Activated gamma-delta T cell treated with anti-CD3 and anti-CD28 coated beads, Interleukin-2, amount 50 U/mL, for 16 hours (primary cell): ENCODE data around the gene AFF4.
"Not testable (repeated sequence)": the region's sequence is repeated elsewhere in the genome, so short reads cannot be mapped to it uniquely, and the experiment has no call there.

ENCODE experiments used
- DNase-seq: peaks from one replicate; pipeline ENCODE4 v3.0.0-alpha.2; 2020; ENCODE audit warnings: low read depth

AFF4 gene

DNA sequence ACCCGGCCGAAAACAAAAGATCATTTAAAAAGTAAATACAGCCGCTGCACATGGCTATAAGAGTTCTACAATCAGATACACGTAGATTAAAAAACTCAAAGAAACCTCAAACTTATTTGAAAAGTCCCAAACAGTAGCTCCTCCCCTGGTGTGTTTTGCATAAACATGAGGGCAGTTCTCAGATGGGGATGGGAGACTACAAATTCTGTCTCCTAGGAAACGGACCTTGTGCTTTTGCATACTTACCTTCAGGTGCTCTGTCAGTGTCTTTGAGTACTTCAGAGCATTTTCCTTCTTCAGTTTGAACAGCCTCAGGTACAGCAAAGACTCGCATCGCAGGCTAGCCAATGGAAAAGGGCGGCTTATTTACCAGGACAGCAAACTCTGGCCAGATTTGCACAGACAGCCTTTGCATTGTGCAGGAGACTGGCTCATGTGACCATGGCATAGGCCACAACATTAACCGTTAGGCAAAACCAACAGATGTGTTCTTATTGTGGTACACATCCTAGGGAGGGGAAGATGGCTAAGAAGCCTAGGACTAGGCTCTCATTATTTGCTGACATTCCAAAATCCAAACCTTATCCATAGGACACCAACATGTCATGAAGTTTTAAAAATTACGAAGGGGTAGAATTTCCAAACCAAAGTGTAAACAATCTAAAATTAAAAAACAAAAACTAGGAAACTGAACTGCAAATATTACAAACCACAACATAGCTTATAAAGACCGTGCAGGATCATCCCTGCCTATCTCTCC lies 77.2 kb downstream of the AFF4 start:
- DNase-seq: no peak

- no peak for DNase-seq
Measured at GRCh38 chr5:132884548-132884947, 78.9 kb downstream of the AFF4 start.

DNA sequence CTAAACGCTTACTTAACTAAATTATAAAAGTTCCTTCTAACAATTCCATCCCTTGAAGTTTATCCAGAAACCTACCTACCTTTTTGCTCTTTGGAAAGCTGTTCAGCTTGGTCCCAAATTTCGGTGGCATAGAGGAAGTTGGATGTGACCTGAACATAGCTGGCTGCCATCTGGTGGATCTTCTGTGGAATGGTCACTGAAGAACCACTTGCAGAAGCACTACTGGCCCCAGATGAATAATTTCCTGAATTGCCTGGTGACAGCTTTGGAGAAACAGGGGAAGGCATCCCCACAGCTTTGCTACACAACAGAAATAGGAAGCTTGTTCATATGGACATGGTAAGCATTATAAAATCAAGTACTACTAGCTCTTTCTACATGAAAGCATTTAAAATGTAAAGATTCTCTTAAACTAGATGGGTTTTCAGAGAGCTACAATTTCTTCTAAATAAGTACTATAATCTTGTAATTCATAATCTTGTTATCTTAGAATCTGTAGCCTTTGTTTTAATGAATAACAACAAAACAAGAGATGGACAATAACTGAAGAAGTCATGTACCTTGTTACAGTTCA lies 80.1 kb downstream of the AFF4 start:
- DNase-seq: no peak

DNA sequence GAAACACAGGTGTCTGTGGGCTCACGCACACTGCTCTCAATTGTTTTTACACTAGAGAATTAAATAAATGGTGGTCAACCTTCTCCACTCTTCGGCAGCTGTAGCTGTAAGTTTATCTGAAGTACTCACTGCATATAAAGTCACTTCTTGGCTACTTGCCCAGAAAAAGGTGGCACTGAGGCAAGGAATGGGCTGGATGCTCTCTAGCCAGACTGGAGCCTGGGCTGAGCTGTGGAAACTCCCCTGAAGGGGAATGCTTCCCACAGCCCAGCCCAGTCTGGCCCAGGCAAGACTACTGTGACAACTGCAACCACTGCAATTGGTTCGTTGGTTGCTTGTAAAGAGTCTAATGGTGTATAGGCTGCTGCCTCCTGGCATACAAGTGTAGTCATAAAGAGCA lies 85.5 kb downstream of the AFF4 start:
- DNase-seq: no peak

DNA sequence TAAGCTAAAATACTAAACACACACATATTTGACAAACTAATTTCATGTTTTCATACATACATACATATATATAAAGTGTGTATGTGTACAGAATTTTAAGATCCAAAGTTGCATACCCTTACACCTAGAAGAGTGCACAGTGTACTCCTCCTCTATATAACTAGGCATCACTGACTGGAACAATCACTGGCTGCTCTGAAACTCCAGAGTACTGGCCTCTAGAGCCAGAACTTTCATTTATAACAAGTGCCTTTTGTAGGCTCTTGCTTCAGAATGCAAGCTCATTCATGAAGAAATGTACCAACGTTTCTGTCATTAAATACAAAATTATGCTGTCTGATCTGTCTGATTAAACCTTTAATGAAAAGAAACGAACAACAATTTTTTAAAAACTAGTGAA lies 86.0 kb downstream of the AFF4 start:
- DNase-seq: no peak

GRCh38 chr5:132876020-132876759 lies 87.2 kb downstream of the AFF4 start:
- DNase-seq: no peak

- DNase-seq: no peak
Measured at GRCh38 chr5:132873930-132874271, 89.5 kb downstream of the AFF4 start.

DNA sequence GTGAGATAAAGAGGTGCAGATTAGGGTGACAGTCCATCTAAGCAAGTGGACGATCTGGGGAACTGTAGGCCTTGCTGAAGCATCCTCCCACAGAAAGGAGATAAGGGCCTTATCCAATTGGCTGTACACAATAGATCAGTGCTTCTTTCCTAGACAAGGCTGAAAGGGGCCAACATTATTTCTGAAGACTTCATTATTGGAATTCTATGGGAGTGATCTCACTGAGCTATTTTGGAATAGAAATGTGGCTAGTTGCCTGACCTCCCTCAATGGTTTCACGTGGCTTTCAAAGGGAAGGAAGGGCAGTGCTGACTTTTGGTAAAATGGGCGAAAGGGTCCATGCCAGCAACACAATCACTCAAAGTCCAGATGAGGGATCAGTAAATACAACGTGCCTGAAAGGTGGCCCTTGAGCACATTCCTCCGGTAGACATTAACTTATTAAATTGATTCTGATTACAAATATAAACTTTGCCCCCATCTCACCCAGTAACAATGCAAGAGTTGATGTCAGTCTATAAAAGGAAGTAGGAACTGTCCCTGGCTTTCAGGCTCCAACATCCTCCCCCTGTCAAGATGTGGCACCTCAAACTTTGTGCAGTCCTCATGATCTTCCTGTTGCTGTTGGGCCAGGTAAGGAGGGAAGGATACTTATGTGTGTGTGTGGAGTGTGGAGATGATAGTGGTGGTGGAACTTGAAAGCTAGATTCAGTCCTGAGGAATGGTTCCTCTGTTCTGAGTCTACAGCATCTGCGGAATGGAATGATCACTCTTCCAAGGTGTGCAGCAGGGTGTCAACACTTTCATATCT lies 90.1 kb downstream of the AFF4 start, which contains the start of gene LEAP2:
Gene LEAP2, plus strand, starts transcription at position 550 of the 811 bp plus-strand sequence. Its CDS starts 27 bp downstream, at position 577.
- no peak for DNase-seq

GRCh38 chr5:132872788-132873118 lies 90.7 kb downstream of the AFF4 start:
- DNase-seq: no peak

DNA sequence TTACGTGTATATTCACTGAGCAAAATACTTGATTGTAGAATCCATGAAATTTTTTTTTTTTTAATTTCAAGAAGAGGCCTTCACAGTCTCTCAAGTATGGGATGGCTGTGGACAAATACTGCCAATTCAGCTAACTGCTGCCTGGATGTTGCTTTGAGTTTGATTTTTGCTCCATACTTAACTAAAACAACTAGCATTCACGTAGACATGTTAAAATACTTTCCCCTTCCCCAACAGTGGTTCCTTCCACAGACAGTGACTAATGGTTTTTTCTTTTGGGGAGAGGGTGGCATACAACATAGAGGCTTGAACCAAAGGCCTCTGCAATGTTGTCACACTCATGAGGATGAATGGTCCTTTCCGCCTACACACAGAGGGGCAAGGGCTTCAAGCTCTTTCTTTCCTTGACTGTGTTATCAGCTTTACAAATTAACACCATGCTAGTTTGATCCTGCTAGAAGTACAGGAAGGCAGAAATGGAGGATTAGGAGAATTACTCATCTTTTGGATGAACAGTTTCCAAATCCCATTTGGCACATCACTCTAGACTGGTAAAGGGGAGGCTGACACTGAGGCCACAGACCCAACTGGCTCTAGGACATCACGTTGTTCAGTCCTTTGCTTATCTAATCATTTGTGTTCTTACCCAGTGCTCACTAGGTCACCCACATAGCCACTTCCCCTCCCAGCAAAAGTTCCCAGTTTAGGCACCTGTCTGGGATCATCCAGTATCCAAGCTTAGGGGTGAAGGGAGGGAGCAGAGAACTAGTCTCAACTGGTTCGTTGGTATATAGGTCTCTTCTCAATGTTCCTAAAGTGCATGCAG lies 91.8 kb downstream of the AFF4 start:
- DNase-seq: no peak

DNA sequence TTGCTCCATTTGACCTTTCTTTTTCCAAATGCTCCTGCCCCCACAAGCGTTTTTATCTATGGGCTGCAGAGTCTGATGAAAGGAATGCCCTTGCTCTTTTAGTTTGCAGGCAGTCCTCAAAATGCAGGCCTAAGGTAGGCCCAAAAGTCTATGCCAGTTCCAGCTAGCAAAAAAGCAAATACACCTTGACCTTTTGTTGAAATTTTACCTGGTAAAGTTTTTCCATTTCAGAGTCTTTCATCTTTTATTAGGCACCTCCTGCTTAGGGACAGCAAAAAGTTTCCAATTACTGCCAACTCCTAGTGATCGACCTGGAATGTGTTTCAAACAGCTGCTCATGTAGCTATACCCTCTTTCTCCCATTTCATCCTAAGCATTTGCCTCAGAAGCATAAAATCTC lies 92.6 kb downstream of the AFF4 start:
- no peak for DNase-seq

- DNase-seq: no peak
Measured at GRCh38 chr5:132868754-132869153, 94.7 kb downstream of the AFF4 start.

DNA sequence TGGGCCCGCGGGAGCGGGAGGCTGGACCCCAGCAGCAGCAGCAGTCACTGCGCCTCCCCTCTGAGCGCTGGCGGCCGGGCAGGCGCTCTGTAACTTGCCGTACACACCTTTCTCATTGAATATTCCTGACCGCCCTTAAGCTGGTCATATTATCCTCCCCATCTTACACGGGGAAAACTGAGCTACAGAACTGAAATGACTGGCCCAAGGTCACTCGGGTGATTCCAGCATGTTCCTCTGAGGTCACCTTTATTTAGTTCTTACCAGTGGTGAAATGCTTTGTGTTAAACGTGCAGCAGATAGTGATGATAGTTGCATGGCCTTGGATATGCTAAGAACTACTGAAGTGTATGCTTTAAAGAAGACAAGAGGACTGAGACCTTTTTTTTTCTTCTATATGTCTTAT lies 96.4 kb downstream of the AFF4 start:
- DNase-seq: no peak

GRCh38 chr5:132866342-132867045 lies 96.9 kb downstream of the AFF4 start, which contains the start of the genes GDF9 and UQCRQ:
TSS of gene GDF9 (minus strand) at chr5:132866469. CDS start at chr5:132864533, 1,936 bp downstream.
TSS of gene UQCRQ (plus strand) at chr5:132866642. CDS start at chr5:132866882, 240 bp downstream.
- peak; percentile 84 for DNase-seq

GRCh38 chr5:132865668-132866341 lies 97.6 kb downstream of the AFF4 start:
- DNase-seq: no peak

DNA sequence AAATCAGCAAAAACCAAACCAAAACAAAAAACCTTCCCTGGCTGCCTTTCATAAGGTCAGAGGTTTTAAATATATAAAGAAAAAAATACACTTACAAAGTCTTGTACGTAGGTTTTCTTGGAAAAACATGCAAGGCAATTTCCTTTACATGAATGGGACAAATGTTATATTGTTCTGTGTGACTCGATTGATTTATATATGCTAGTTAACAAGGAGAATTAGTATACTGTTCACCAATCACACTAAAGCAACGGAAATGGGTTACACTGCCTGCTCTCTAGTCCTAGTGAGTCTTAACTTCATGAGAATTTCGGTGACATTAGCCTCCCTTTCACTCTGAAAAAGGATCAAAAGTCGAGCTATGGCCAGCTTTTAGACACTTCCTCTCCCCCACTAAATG lies 102.7 kb downstream of the AFF4 start:
- no peak for DNase-seq

GRCh38 chr5:132859889-132860437 lies 103.5 kb downstream of the AFF4 start:
- no peak for DNase-seq

- DNase-seq: no peak
Measured at GRCh38 chr5:132856011-132856410, 107.4 kb downstream of the AFF4 start.

DNA sequence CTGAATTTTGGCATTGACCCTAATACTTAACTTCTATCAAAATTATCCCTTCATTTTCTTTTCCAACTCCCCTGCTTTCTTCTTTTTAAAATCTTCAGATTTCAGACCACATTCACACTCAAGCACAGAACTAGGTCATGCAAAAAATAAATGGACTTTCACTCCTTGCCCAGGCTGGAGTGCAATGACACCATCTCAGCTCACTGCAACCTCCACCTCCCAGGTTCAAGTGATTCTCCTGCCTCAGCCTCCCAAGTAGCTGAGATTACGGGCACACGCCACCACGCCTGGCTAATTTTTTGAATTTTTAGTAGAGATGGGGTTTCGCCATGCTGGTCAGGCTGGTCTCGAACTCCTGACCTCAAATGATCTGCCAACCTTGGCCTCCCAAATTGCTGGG lies 108.4 kb downstream of the AFF4 start:
- not testable (repeated sequence) for DNase-seq

GRCh38 chr5:132854301-132854700 lies 109.1 kb downstream of the AFF4 start:
- no peak for DNase-seq
